ENCODE measurements around the gene DDX41.

DDX41 gene

GRCh38 chr5:177557796-177558195 lies 41.0 kb upstream of the DDX41 start:
- Histone ChIP-seq H3K9ac (ENCODE audit: low read length) (no peak overlapping the region), H3K27me3 (replicated peaks; ENCODE audit: insufficient read depth, low read length) (no peaks in the 10 kb centered on the region), H3K4me3 (ENCODE audit: low read length) (no peak overlapping the region), H3K9me2 (replicated peaks; ENCODE audit: insufficient read depth, low read length) (no peaks in the 10 kb centered on the region), H4K20me1 (ENCODE audit: insufficient read depth, low read length) (peaks cover 4% of the 10 kb centered on the region; the same call in 1 of the 2 replicates), H3K79me2 (ENCODE audit: low read length) (peaks cover 18% of the 10 kb centered on the region), H3K27ac (ENCODE audit: low read length) (no peak overlapping the region), H3F3A (ENCODE audit: insufficient read depth, low read length) (no peaks in the 10 kb centered on the region), H3K36me3 (replicated peaks; ENCODE audit: insufficient read depth, low read length) (no peaks in the 10 kb centered on the region), H3K9me3 (replicated peaks; ENCODE audit: insufficient read depth, low read length) (no peaks in the 10 kb centered on the region), H3K4me2 (ENCODE audit: low read depth, low read length) (no peak overlapping the region), H2AFZ (ENCODE audit: low read length) (no peak overlapping the region), H3K4me1 (ENCODE audit: low read length) (peaks cover 6% of the 10 kb centered on the region)
- TF ChIP-seq CTCF (IDR thresholded peaks at IDR 0.05; ENCODE audit: low read length), result no peak
- DNase-seq, result no peak

GRCh38 chr5:177557041-177557647 lies 40.4 kb upstream of the DDX41 start:
- Histone ChIP-seq H2AFZ (ENCODE audit: low read length) (no peak overlapping the region), H3K9me3 (replicated peaks; ENCODE audit: insufficient read depth, low read length) (no peaks in the 10 kb centered on the region), H3F3A (ENCODE audit: insufficient read depth, low read length) (no peaks in the 10 kb centered on the region), H3K4me3 (ENCODE audit: low read length) (no peak overlapping the region), H3K4me2 (ENCODE audit: low read depth, low read length) (no peak overlapping the region), H3K36me3 (replicated peaks; ENCODE audit: insufficient read depth, low read length) (no peaks in the 10 kb centered on the region), H3K9me2 (replicated peaks; ENCODE audit: insufficient read depth, low read length) (no peaks in the 10 kb centered on the region), H3K27me3 (replicated peaks; ENCODE audit: insufficient read depth, low read length) (no peaks in the 10 kb centered on the region), H4K20me1 (ENCODE audit: insufficient read depth, low read length) (peaks cover 4% of the 10 kb centered on the region; the same call in 1 of the 2 replicates), H3K79me2 (ENCODE audit: low read length) (peaks cover 25% of the 10 kb centered on the region), H3K4me1 (ENCODE audit: low read length) (peaks cover 7% of the 10 kb centered on the region), H3K9ac (ENCODE audit: low read length) (no peak overlapping the region), H3K27ac (ENCODE audit: low read length) (no peak overlapping the region)
- no peak for TF ChIP-seq CTCF (IDR thresholded peaks at IDR 0.05; ENCODE audit: low read length)
- no peak for TF ChIP-seq EZH2phosphoT487 (IDR thresholded peaks at IDR 0.05; ENCODE audit: low read length)
- TF ChIP-seq EZH2 (optimal IDR thresholded peaks at IDR 0.05; ENCODE audit: low read depth, low read length), result no peak
- DNase-seq, result no peak

DNA sequence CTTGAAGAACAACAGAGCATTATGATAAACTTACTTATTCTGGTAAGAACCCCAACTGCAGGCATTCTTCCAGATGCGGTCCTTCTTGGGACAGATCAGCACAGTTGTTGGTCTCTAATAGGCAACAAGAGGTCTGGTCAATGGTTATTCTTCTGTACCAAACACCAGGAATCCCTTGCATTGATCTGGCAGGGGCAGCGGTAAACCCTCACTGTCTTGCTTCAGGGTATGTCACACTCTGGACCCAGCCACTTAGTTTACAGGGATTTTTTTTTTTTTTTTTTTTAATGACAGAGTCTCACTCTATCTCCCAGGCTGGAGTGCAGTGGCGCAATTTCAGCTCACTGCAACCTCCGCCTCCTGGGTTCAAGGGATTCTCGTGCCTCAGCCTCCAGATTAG lies 38.9 kb upstream of the DDX41 start:
- Histone ChIP-seq H3K79me2 (ENCODE audit: low read length) (peaks cover 40% of the 10 kb centered on the region), H3K27ac (ENCODE audit: low read length) (no peak overlapping the region), H3K4me2 (ENCODE audit: low read depth, low read length) (no peak overlapping the region), H4K20me1 (ENCODE audit: insufficient read depth, low read length) (peaks cover 4% of the 10 kb centered on the region; the same call in 1 of the 2 replicates), H3K36me3 (replicated peaks; ENCODE audit: insufficient read depth, low read length) (no peaks in the 10 kb centered on the region), H3K9ac (ENCODE audit: low read length) (no peak overlapping the region), H3K4me1 (ENCODE audit: low read length) (peaks cover 7% of the 10 kb centered on the region), H3K27me3 (replicated peaks; ENCODE audit: insufficient read depth, low read length) (no peaks in the 10 kb centered on the region), H2AFZ (ENCODE audit: low read length) (no peak overlapping the region), H3K4me3 (ENCODE audit: low read length) (no peak overlapping the region), H3F3A (ENCODE audit: insufficient read depth, low read length) (no peaks in the 10 kb centered on the region), H3K9me2 (replicated peaks; ENCODE audit: insufficient read depth, low read length) (no peaks in the 10 kb centered on the region), H3K9me3 (replicated peaks; ENCODE audit: insufficient read depth, low read length) (no peaks in the 10 kb centered on the region)
- DNase-seq, result no peak
- TF ChIP-seq CTCF (IDR thresholded peaks at IDR 0.05; ENCODE audit: low read length) (no peak), EZH2 (optimal IDR thresholded peaks at IDR 0.05; ENCODE audit: low read depth, low read length) (no peak), EZH2phosphoT487 (IDR thresholded peaks at IDR 0.05; ENCODE audit: low read length) (no peak)

All from MM.1S (cell line).